Astrocyte (in vitro differentiated cells and primary cell): ENCODE measurements around the gene FAM8A1. TPM values are rescaled to one million over a fixed set of nuclear protein-coding genes. Genes with fewer than 3 reads are reported as not detected.
A peak's percentile ranks its signal among the peaks of the same experiment; 100 is the strongest.
"Not testable (repeated sequence)": the region's sequence is repeated elsewhere in the genome, so short reads cannot be mapped to it uniquely, and the experiment has no call there.

Experiments
- DNase-seq: peaks from one replicate; pipeline ENCODE4 v3.0.0-alpha.2; 2010; ENCODE audit warnings: low read depth
- FAIRE-seq: peaks from 2 replicates; lab custom pipeline; 2011; peaks lifted over from hg19 to GRCh38; lab: Jason Lieb, UNC
- H2AFZ ChIP-seq: 2 replicates; pipeline ENCODE4 v1.6.0; 2012; ENCODE audit warnings: low read depth, low read length, inconsistent platforms
- H3K27ac ChIP-seq: 2 replicates; pipeline ENCODE4 v1.5.1; 2011; ENCODE audit warnings: low read depth, low read length, inconsistent platforms
- H3K27me3 ChIP-seq: 2 replicates; pipeline ENCODE4 v1.6.0; 2011; ENCODE audit warnings: low read length, inconsistent platforms; ENCODE audit not compliant: insufficient read depth
- H3K36me3 ChIP-seq: 2 replicates; pipeline ENCODE4 v1.5.1; 2011; ENCODE audit warnings: low read length, inconsistent platforms; ENCODE audit not compliant: insufficient read depth
- H3K4me1 ChIP-seq: 2 replicates; pipeline ENCODE4 v1.5.1; 2011; ENCODE audit warnings: low read length, inconsistent platforms; ENCODE audit not compliant: insufficient read depth
- H3K4me2 ChIP-seq: 2 replicates; pipeline ENCODE4 v1.6.0; 2012; ENCODE audit warnings: low read length, inconsistent platforms
- H3K4me3 ChIP-seq: 2 replicates; pipeline ENCODE4 v1.5.1; 2011; ENCODE audit warnings: low read depth, mild to moderate bottlenecking, low read length, inconsistent platforms; ENCODE audit not compliant: insufficient read depth
- H3K79me2 ChIP-seq: 2 replicates; pipeline ENCODE4 v1.6.0; 2012; ENCODE audit warnings: mild to moderate bottlenecking, low read length, inconsistent platforms; ENCODE audit not compliant: insufficient read depth
- H3K9ac ChIP-seq: 2 replicates; pipeline ENCODE4 v1.6.0; 2012; ENCODE audit warnings: mild to moderate bottlenecking, low read length, inconsistent platforms
- H3K9me3 ChIP-seq: 2 replicates; pipeline ENCODE4 v1.5.1; 2012; ENCODE audit warnings: low read depth, mild to moderate bottlenecking, low read length, inconsistent platforms; ENCODE audit not compliant: insufficient read depth
- H4K20me1 ChIP-seq: 2 replicates; pipeline ENCODE4 v1.6.0; 2012; ENCODE audit warnings: low read length, inconsistent platforms; ENCODE audit not compliant: insufficient read depth
- H3K27ac Mint-ChIP-seq: one replicate; pipeline ENCODE4 v1.8.0; 2021; ENCODE audit warnings: mild to moderate bottlenecking, mixed read lengths; ENCODE audit not compliant: unreplicated experiment
- H3K27me3 Mint-ChIP-seq: one replicate; pipeline ENCODE4 v1.8.0; 2021; ENCODE audit warnings: low read depth, mixed read lengths; ENCODE audit not compliant: unreplicated experiment
- H3K36me3 Mint-ChIP-seq: one replicate; pipeline ENCODE4 v1.8.0; 2021; ENCODE audit warnings: low read depth, mixed read lengths; ENCODE audit not compliant: unreplicated experiment
- H3K4me1 Mint-ChIP-seq: one replicate; pipeline ENCODE4 v1.8.0; 2021; ENCODE audit warnings: low read depth, mixed read lengths; ENCODE audit not compliant: unreplicated experiment
- H3K4me3 Mint-ChIP-seq: one replicate; pipeline ENCODE4 v1.8.0; 2021; ENCODE audit warnings: mild to moderate bottlenecking, moderate library complexity, mixed read lengths; ENCODE audit not compliant: unreplicated experiment
- H3K9me3 Mint-ChIP-seq: one replicate; pipeline ENCODE4 v1.8.0; 2021; ENCODE audit warnings: mild to moderate bottlenecking, mixed read lengths; ENCODE audit not compliant: unreplicated experiment
- CTCF ChIP-seq: IDR thresholded peaks from 2 replicates; pipeline ENCODE4 v1.5.1; 2011; ENCODE audit warnings: low read depth, mild to moderate bottlenecking, inconsistent platforms, low read length, moderate library complexity; ENCODE audit not compliant: insufficient read depth
- EZH2 ChIP-seq: IDR thresholded peaks from 2 replicates; pipeline ENCODE4 v1.6.1; 2012; ENCODE audit warnings: mild to moderate bottlenecking, low read length, inconsistent platforms; ENCODE audit not compliant: insufficient read depth
- total RNA-seq: library from RNA; stranded (reverse); gene quantifications from 2 replicates; pipeline ENCODE4 v1.2.1, GENCODE V29; 2021

FAM8A1 gene
- total RNA-seq, 1 donor from 2014 or later = 17.9 TPM

GRCh38 chr6:17584241-17584803 is 15.8 kb upstream of the FAM8A1 start:
- Mint-ChIP-seq H3K9me3 (no peaks in the 10 kb centered on the region), H3K4me1 (peaks cover 15% of the 10 kb centered on the region), H3K36me3 (no peaks in the 10 kb centered on the region), H3K27me3 (no peaks in the 10 kb centered on the region), H3K4me3 (no peak overlapping the region), H3K27ac (peak overlapping the region; percentile 77)
- Histone ChIP-seq H3K27me3 (no peaks in the 10 kb centered on the region), H2AFZ (peak overlapping the region; percentile 6), H3K4me3 (no peak overlapping the region), H3K27ac (peak overlapping the region; percentile 44), H3K9me3 (no peaks in the 10 kb centered on the region), H3K4me1 (peaks cover 4% of the 10 kb centered on the region), H3K4me2 (peak overlapping the region; percentile 50), H3K9ac (peak overlapping the region; percentile 40), H3K79me2 (no peaks in the 10 kb centered on the region), H3K36me3 (no peaks in the 10 kb centered on the region), H4K20me1 (no peaks in the 10 kb centered on the region)
- TF ChIP-seq CTCF (peak; percentile 87), EZH2 (no peak)
- DNase-seq = peak; percentile 64
- no peak for FAIRE-seq

- Histone ChIP-seq H3K4me1 (peaks cover 12% of the 10 kb centered on the region), H2AFZ (no peak overlapping the region), H3K4me3 (no peak overlapping the region), H4K20me1 (no peaks in the 10 kb centered on the region), H3K27ac (no peak overlapping the region), H3K27me3 (no peaks in the 10 kb centered on the region), H3K4me2 (no peak overlapping the region), H3K36me3 (no peaks in the 10 kb centered on the region), H3K9ac (no peak overlapping the region), H3K79me2 (no peaks in the 10 kb centered on the region), H3K9me3 (no peaks in the 10 kb centered on the region)
- H3K4me1 Mint-ChIP-seq = peaks cover 20% of the 10 kb centered on the region
- H3K27ac Mint-ChIP-seq = no peak overlapping the region
- DNase-seq = no peak
- FAIRE-seq = no peak
- no peaks in the 10 kb centered on the region for H3K9me3 Mint-ChIP-seq
- H3K4me3 Mint-ChIP-seq = no peak overlapping the region
- no peaks in the 10 kb centered on the region for H3K36me3 Mint-ChIP-seq
- no peak for TF ChIP-seq EZH2
- no peak for TF ChIP-seq CTCF
- H3K27me3 Mint-ChIP-seq = no peaks in the 10 kb centered on the region
Observed at GRCh38 chr6:17585766-17586490, 14.2 kb upstream of the FAM8A1 start.

- not testable (repeated sequence) for DNase-seq, H3K4me2 ChIP-seq, H3K9me3 Mint-ChIP-seq, H3K36me3 ChIP-seq, H3K27me3 ChIP-seq, H3K27me3 Mint-ChIP-seq, H4K20me1 ChIP-seq, H3K79me2 ChIP-seq, H3K9ac ChIP-seq, H3K4me3 ChIP-seq, H3K36me3 Mint-ChIP-seq, H3K9me3 ChIP-seq, H3K4me3 Mint-ChIP-seq, H3K27ac ChIP-seq, FAIRE-seq, H3K27ac Mint-ChIP-seq, H2AFZ ChIP-seq
- H3K4me1 ChIP-seq = peaks cover 12% of the 10 kb centered on the region
- peaks cover 20% of the 10 kb centered on the region for H3K4me1 Mint-ChIP-seq
Observed at GRCh38 chr6:17586623-17587022, 13.5 kb upstream of the FAM8A1 start.
